Measurements from ENCODE around the gene STRIT1.

DNA sequence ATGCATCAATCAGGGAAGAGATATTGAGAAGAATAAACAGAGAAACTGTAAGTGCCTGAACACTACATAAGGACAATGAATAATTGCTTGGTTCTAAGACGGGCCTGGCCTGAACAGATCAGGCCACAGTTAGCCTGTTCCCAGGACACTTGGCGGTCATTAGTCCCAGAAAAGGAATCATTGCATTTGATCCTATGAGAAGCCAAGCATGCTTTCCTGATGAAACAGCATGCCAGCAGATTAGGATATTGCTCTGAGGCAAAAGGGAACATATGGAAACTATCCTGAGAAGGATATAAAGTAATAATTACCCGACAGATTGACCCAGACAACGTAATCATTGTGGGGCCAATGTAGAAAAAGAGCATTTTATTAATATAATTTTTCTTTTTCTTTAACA lies 51.9 kb downstream of the STRIT1 start:
- TF ChIP-seq, protein P1, sequence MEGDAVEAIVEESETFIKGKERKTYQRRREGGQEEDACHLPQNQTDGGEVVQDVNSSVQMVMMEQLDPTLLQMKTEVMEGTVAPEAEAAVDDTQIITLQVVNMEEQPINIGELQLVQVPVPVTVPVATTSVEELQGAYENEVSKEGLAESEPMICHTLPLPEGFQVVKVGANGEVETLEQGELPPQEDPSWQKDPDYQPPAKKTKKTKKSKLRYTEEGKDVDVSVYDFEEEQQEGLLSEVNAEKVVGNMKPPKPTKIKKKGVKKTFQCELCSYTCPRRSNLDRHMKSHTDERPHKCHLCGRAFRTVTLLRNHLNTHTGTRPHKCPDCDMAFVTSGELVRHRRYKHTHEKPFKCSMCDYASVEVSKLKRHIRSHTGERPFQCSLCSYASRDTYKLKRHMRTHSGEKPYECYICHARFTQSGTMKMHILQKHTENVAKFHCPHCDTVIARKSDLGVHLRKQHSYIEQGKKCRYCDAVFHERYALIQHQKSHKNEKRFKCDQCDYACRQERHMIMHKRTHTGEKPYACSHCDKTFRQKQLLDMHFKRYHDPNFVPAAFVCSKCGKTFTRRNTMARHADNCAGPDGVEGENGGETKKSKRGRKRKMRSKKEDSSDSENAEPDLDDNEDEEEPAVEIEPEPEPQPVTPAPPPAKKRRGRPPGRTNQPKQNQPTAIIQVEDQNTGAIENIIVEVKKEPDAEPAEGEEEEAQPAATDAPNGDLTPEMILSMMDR (IDR thresholded peaks at IDR 0.05; ENCODE audit: poor library complexity) = no peak
- no peak for TF ChIP-seq EZH2phosphoT487 (IDR thresholded peaks at IDR 0.05; ENCODE audit: low read depth, severe bottlenecking, unreplicated experiment)
- no peak for TF ChIP-seq EZH2 (IDR thresholded peaks at IDR 0.05; ENCODE audit: borderline replicate concordance)

Data from hepatocyte (in vitro differentiated cells).